Measurements from ENCODE around the gene UFSP2.

Gene UFSP2

DNA sequence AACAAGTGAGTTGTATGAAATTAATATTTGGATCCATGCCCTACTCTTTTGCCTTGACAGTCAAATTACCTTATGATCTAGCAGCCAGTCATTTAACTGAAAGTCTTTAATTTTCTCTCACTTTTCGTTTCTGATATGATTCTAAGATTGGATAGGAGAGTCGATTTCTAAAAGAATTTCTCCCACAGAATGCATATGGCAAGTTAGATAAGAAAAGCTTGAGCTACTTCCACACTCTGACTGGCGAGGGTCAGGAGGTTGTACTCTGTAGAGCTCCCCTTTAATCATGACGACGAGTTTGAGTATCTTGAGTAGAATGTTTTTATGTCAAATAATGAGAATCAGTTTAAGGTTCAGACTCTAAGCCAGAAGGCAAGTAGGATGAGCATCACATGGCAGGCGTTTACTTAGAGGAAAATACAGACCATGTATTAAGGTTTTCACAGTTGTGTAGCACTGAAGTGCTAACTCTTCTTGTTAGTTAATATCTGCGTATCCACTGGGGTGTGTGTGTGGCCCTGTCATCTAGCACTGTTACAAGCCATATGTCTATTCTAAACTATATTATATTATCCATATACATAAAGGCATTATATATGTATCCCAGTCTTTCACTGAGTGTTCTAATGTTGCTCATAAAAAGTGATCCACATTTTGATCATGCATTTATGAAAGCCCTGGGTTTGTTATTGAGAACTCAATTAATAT is 67.9 kb downstream of the UFSP2 start:
- in situ Hi-C loops (cut with MboI; ENCODE audit: low sequenced_read_pairs) = no loop called here

DNA sequence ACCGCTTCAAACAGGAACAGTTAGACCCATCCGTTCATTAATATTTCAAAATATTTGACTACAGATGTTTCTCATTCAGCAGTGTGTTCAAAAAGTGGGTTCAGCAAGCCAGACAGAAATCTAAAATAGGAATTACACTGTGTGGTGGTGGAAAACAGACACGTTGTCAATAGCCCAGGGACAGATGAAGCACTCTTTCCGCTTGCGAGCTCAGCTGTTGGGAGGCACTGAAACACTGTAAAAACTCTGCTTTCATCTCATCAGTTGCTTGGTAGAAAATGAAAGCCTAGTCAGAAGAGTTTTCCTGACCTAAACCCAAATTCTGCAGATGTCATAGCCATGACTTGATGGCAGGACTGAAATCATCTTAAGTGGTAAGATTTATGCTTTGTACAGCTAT is 68.6 kb downstream of the UFSP2 start:
- in situ Hi-C loops (cut with MboI; ENCODE audit: low sequenced_read_pairs) = no loop called here

DNA sequence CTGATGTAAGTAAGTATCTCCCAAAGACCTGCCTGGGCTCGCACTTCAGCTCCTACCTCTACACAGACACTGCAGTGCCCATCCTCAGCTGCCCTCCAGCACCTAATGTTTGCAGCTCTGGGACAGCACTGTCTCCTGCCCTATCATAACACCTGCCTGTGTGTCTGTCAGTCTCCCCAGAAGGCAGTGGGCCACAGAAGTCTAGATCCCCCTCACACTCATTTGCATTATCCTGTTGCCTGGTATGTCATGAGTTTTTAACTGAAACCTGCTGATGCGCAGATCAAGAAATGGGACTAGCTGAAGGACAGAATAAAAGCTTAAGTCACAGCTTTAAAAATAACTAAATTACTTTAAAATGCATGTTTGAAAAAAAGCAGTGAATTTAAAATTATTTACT is 73.0 kb downstream of the UFSP2 start:
- in situ Hi-C loops (cut with MboI; ENCODE audit: low sequenced_read_pairs) = no loop called here

- in situ Hi-C loops (cut with MboI; ENCODE audit: low sequenced_read_pairs) = no loop called here
Measured at GRCh38 chr4:185352202-185352601, 73.6 kb downstream of the UFSP2 start.

DNA sequence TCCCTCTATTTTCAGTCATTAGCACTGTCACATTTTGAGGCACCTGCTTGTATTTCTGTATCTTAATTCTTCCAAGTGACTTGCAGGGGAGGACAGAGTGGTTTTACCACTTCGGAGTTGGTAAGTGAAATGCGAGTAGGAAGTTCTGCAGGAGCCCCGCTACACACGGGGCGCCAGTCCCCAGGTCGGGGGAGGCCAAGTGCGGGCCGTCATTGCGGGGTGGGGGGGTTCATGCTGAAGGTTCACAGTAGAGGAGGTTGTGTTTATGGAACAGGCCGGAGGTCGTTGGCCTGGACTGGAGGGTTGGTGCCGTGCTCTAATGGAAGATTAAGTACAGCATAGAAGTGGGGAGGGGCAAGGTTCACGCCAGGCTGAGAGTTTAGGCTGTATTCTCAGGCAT is 74.1 kb downstream of the UFSP2 start:
- in situ Hi-C loops (cut with MboI; ENCODE audit: low sequenced_read_pairs) = no loop called here

All from HL-60/S4 treated with retinoic acid at 250 ng/mL for 4 days and 3 days (cell line).